PC-3 (cell line): Measurements from ENCODE around the gene SLC25A30. TPM values are rescaled to one million over a fixed set of nuclear protein-coding genes. Genes with fewer than 3 reads are reported as not detected.
"Not testable (repeated sequence)": the region's sequence is repeated elsewhere in the genome, so short reads cannot be mapped to it uniquely, and the experiment has no call there.

ENCODE experiments used
- ATAC-seq: fragments of 200-7000 bp; cut with Tn5 transposase; 2 replicates; pipeline ENCODE4 v1.9.1; 2020; ENCODE audit warnings: mild to moderate bottlenecking, moderate library complexity
- BruUV-seq: library from RNA; stranded (reverse); fragments of 400-500 nt; replicated peaks from 2 replicates; lab custom pipeline; 2021; lab: Mats Ljungman, UMichigan
- CTCF ChIA-PET: fragments of 300-600 bp; sonication (Branson Sonifier 250); formaldehyde crosslinking; loops from one replicate; lab custom pipeline; 2022; ENCODE audit warnings: antibody characterized with exemption; lab: Charles Lee
- POLR2A ChIA-PET: fragments of 300-600 bp; sonication (Branson Sonifier 250); formaldehyde crosslinking; loops from one replicate; lab custom pipeline; 2022; ENCODE audit warnings: antibody characterized with exemption; ENCODE audit not compliant: unreplicated experiment; lab: Charles Lee
- DNase-seq: peaks from one replicate; pipeline ENCODE4 v3.0.0-alpha.2; 2015
- H2AFZ ChIP-seq: fragments of 300-600 bp; sonication (generic); 2 replicates; pipeline ENCODE4 v1.6.0; 2016; ENCODE audit warnings: antibody characterized with exemption, low read length
- H3F3A ChIP-seq: fragments of 300-600 bp; sonication (generic); one replicate; pipeline ENCODE4 v1.6.0; 2017; ENCODE audit warnings: antibody characterized with exemption, low read length, control low read depth, mild to moderate bottlenecking; ENCODE audit not compliant: unreplicated experiment
- H3K27ac ChIP-seq: fragments of 300-600 bp; sonication (generic); 2 replicates; pipeline ENCODE4 v1.5.1; 2016; ENCODE audit warnings: mild to moderate bottlenecking, low read length
- H3K27me3 ChIP-seq: fragments of 300-600 bp; sonication (generic); 2 replicates; pipeline ENCODE4 v1.6.1; 2016; ENCODE audit warnings: low read length, mixed read lengths
- H3K36me3 ChIP-seq: fragments of 300-600 bp; sonication (generic); 2 replicates; pipeline ENCODE4 v1.6.1; 2016; ENCODE audit warnings: low read depth, mixed run types, low read length, mixed read lengths
- H3K4me1 ChIP-seq: fragments of 300-600 bp; sonication (generic); 2 replicates; pipeline ENCODE4 v1.5.1; 2016; ENCODE audit warnings: low read length; ENCODE audit not compliant: insufficient read depth
- H3K4me2 ChIP-seq: fragments of 300-600 bp; sonication (generic); 2 replicates; pipeline ENCODE4 v1.6.0; 2016; ENCODE audit warnings: low read length
- H3K4me3 ChIP-seq: fragments of 300-600 bp; sonication (generic); 2 replicates; pipeline ENCODE4 v1.5.1; 2016; ENCODE audit warnings: mild to moderate bottlenecking, low read length, mixed read lengths
- H3K79me2 ChIP-seq: fragments of 300-600 bp; sonication (generic); 2 replicates; pipeline ENCODE4 v1.6.1; 2017; ENCODE audit warnings: low read length, mixed read lengths
- H3K9ac ChIP-seq: fragments of 300-600 bp; sonication (generic); 2 replicates; pipeline ENCODE4 v1.6.0; 2016; ENCODE audit warnings: mild to moderate bottlenecking, low read length
- H3K9me2 ChIP-seq: fragments of 300-600 bp; sonication (generic); replicated peaks from 2 replicates; pipeline ENCODE4 v1.6.1; 2016; ENCODE audit warnings: mixed run types, low read length, mixed read lengths
- H3K9me3 ChIP-seq: fragments of 300-600 bp; sonication (generic); 2 replicates; pipeline ENCODE4 v1.6.1; 2016; ENCODE audit warnings: low read length, mixed read lengths
- H4K20me1 ChIP-seq: fragments of 300-600 bp; sonication (generic); 2 replicates; pipeline ENCODE4 v1.6.1; 2016; ENCODE audit warnings: low read length, mixed read lengths
- CTCF ChIP-seq: fragments of 300-600 bp; sonication (generic); conservative IDR thresholded peaks from 2 replicates; pipeline ENCODE4 v1.5.1; 2017; ENCODE audit warnings: antibody characterized with exemption, low read depth, mild to moderate bottlenecking, low read length
- EZH2 ChIP-seq: fragments of 300-600 bp; sonication (generic); IDR thresholded peaks from one replicate; pipeline ENCODE4 v1.6.1; 2017; ENCODE audit warnings: antibody characterized with exemption, mild to moderate bottlenecking, low read length; ENCODE audit not compliant: unreplicated experiment
- EZH2phosphoT487 ChIP-seq: fragments of 300-600 bp; sonication (generic); IDR thresholded peaks from 2 replicates; pipeline ENCODE4 v1.6.1; 2018; ENCODE audit warnings: mild to moderate bottlenecking, antibody characterized with exemption, low read length, borderline replicate concordance
- intact Hi-C: fragments of 100-400 bp; cut with micrococcal nuclease; formaldehyde crosslinking; loops from 2 replicates; pipeline ENCODE4 v1.9.0; 2023
- total RNA-seq: library from RNA; depleted of rRNA; stranded (reverse); fragments of >200 nt; gene quantifications from 2 replicates; pipeline ENCODE4 v1.2.3, GENCODE V29; 2014

SLC25A30 gene
- total RNA-seq, 1 experiment from 2014 or later, result 8.0 TPM

GRCh38 chr13:45432737-45433380, 14.7 kb upstream of the SLC25A30 start:
- Histone ChIP-seq H3K79me2 (no peaks in the 10 kb centered on the region), H3K9me2 (no peaks in the 10 kb centered on the region), H3F3A (no peaks in the 10 kb centered on the region), H3K27me3 (no peaks in the 10 kb centered on the region), H2AFZ (no peak overlapping the region), H4K20me1 (no peaks in the 10 kb centered on the region), H3K36me3 (no peaks in the 10 kb centered on the region), H3K9me3 (no peaks in the 10 kb centered on the region), H3K27ac (no peak overlapping the region), H3K9ac (no peak overlapping the region), H3K4me3 (no peak overlapping the region), H3K4me2 (no peak overlapping the region), H3K4me1 (no peaks in the 10 kb centered on the region)
- intact Hi-C loops, result no loop called here
- ChIA-PET CTCF (no interaction called here), POLR2A (no interaction called here)
- ATAC-seq (no peak), DNase-seq (no peak)
- no TSS peak for BruUV-seq
- TF ChIP-seq EZH2phosphoT487 (no peak), CTCF (no peak), EZH2 (no peak)

GRCh38 chr13:45426056-45426841, 8.1 kb upstream of the SLC25A30 start:
- H3K4me1 ChIP-seq, ATAC-seq, H3K9me3 ChIP-seq, H3K4me3 ChIP-seq, DNase-seq, BruUV-seq, CTCF ChIA-PET, POLR2A ChIA-PET, H3K4me2 ChIP-seq, H3K36me3 ChIP-seq, H3K27me3 ChIP-seq, H4K20me1 ChIP-seq, H3K27ac ChIP-seq, H3K79me2 ChIP-seq, intact Hi-C loops, H3K9me2 ChIP-seq, H3F3A ChIP-seq, H2AFZ ChIP-seq, H3K9ac ChIP-seq: not testable (repeated sequence)

GRCh38 chr13:45422731-45423292, 4.6 kb upstream of the SLC25A30 start:
- no peaks in the 10 kb centered on the region for H3K9me3 ChIP-seq
- ChIA-PET CTCF (no interaction called here), POLR2A (no interaction called here)
- H3K36me3 ChIP-seq, result no peaks in the 10 kb centered on the region
- intact Hi-C loops, result no loop called here
- no peaks in the 10 kb centered on the region for H3K9me2 ChIP-seq
- TF ChIP-seq EZH2 (no peak), CTCF (no peak), EZH2phosphoT487 (no peak)
- H2AFZ ChIP-seq, result no peak overlapping the region
- H4K20me1 ChIP-seq, result no peaks in the 10 kb centered on the region
- H3K4me3 ChIP-seq, result no peak overlapping the region
- no peaks in the 10 kb centered on the region for H3F3A ChIP-seq
- no peak overlapping the region for H3K9ac ChIP-seq
- no TSS peak for BruUV-seq
- DNase-seq (no peak), ATAC-seq (no peak)
- no peaks in the 10 kb centered on the region for H3K27me3 ChIP-seq
- no peaks in the 10 kb centered on the region for H3K4me1 ChIP-seq
- H3K4me2 ChIP-seq, result no peak overlapping the region
- H3K27ac ChIP-seq, result no peak overlapping the region
- H3K79me2 ChIP-seq, result no peaks in the 10 kb centered on the region
